ENCODE data around the gene ADA.

The ADA gene

GRCh38 chr20:44614525-44614924, 37.0 kb downstream of the ADA start:
- Mint-ChIP-seq H3K27ac (no peak overlapping the region), H3K4me1 (peaks cover 26% of the 10 kb centered on the region), H3K36me3 (ENCODE audit: low read depth) (peaks cover 31% of the 10 kb centered on the region), H3K4me3 (no peak overlapping the region), H3K9me3 (no peaks in the 10 kb centered on the region), H3K27me3 (ENCODE audit: low read depth) (no peaks in the 10 kb centered on the region)
- TF ChIP-seq CTCF (IDR thresholded peaks at IDR 0.05; ENCODE audit: unreplicated experiment in 3 of 3): no peak

GRCh38 chr20:44613575-44613974, 37.9 kb downstream of the ADA start:
- no peak overlapping the region for H3K27ac Mint-ChIP-seq
- no peak for TF ChIP-seq CTCF (IDR thresholded peaks at IDR 0.05; ENCODE audit: unreplicated experiment in 3 of 3)
- peaks cover 35% of the 10 kb centered on the region for H3K4me1 Mint-ChIP-seq
- H3K4me3 Mint-ChIP-seq: no peak overlapping the region
- no peaks in the 10 kb centered on the region for H3K27me3 Mint-ChIP-seq (ENCODE audit: low read depth)
- H3K36me3 Mint-ChIP-seq (ENCODE audit: low read depth): peaks cover 25% of the 10 kb centered on the region
- no peaks in the 10 kb centered on the region for H3K9me3 Mint-ChIP-seq

GRCh38 chr20:44610313-44610962, 41.1 kb downstream of the ADA start:
- Mint-ChIP-seq H3K36me3 (ENCODE audit: low read depth) (peaks cover 16% of the 10 kb centered on the region), H3K27ac (peak overlapping the region in 2 of 3 experiments; percentile 88 to 92), H3K4me3 (no peak overlapping the region), H3K4me1 (peaks cover 23% of the 10 kb centered on the region), H3K27me3 (ENCODE audit: low read depth) (no peaks in the 10 kb centered on the region), H3K9me3 (no peaks in the 10 kb centered on the region)
- no peak for TF ChIP-seq CTCF (IDR thresholded peaks at IDR 0.05; ENCODE audit: unreplicated experiment in 3 of 3)

- Mint-ChIP-seq H3K27ac (peak overlapping the region; percentile 88 to 92 (median 91)), H3K4me3 (peak overlapping the region; percentile 62 to 80 (median 66)), H3K4me1 (peaks cover 18% of the 10 kb centered on the region), H3K9me3 (no peaks in the 10 kb centered on the region), H3K27me3 (ENCODE audit: low read depth) (no peaks in the 10 kb centered on the region), H3K36me3 (ENCODE audit: low read depth) (peaks cover 14% of the 10 kb centered on the region)
- peak; percentile 96 to 97 (median 97) for TF ChIP-seq CTCF (IDR thresholded peaks at IDR 0.05; ENCODE audit: unreplicated experiment in 3 of 3)
These were observed 41.8 kb downstream of the ADA start for GRCh38 chr20:44609516-44610312.

- Mint-ChIP-seq H3K36me3 (ENCODE audit: low read depth) (peaks cover 11% of the 10 kb centered on the region), H3K27me3 (ENCODE audit: low read depth) (no peaks in the 10 kb centered on the region), H3K4me3 (peak overlapping the region in 1 of 3 experiments; percentile 26), H3K4me1 (peaks cover 18% of the 10 kb centered on the region), H3K27ac (peak overlapping the region; percentile 67 to 92 (median 91)), H3K9me3 (no peaks in the 10 kb centered on the region)
- TF ChIP-seq CTCF (IDR thresholded peaks at IDR 0.05; ENCODE audit: unreplicated experiment in 3 of 3): no peak
These were observed 42.4 kb downstream of the ADA start for GRCh38 chr20:44609006-44609515.
